HCT116 (cell line): Measurements from ENCODE around the gene SH3BP4.

ENCODE experiments used
- CTCF ChIP-seq, 3 experiments: fragments of 200-600 bp in 1 of 3; sonication (generic) in 1 of 3; IDR thresholded peaks in 2 of 3; conservative IDR thresholded peaks in 1 of 3; 2 replicates each; pipeline ENCODE4 v1.5.1; 2012 to 2017; ENCODE audit warnings: low read depth in 2 of 3, low read length in 2 of 3, antibody characterized with exemption in 1 of 3, borderline replicate concordance in 1 of 3, control low read depth in 1 of 3, mild to moderate bottlenecking in 1 of 3, mixed read lengths in 1 of 3, mixed run types in 1 of 3, moderate library complexity in 1 of 3; ENCODE audit not compliant: insufficient read depth in 1 of 3
- EGR1 ChIP-seq: IDR thresholded peaks from 2 replicates; pipeline ENCODE4 v1.6.1; 2012; ENCODE audit warnings: low read depth
- EZH2 ChIP-seq: fragments of 200-600 bp; sonication (generic); IDR thresholded peaks from 2 replicates; pipeline ENCODE4 v1.6.1; 2017; ENCODE audit warnings: antibody characterized with exemption, mixed run types
- EZH2phosphoT487 ChIP-seq: fragments of 200-600 bp; IDR thresholded peaks from 2 replicates; pipeline ENCODE4 v1.6.1; 2018; ENCODE audit warnings: antibody characterized with exemption, borderline replicate concordance
- POLR2A ChIP-seq: IDR thresholded peaks from 2 replicates; pipeline ENCODE4 v1.7.0; 2011; ENCODE audit warnings: borderline replicate concordance; ENCODE audit not compliant: insufficient read depth, insufficient read length; ENCODE audit errors: extremely low read depth
- POLR2AphosphoS5 ChIP-seq: IDR thresholded peaks from 2 replicates; pipeline ENCODE4 v1.6.1; 2011; ENCODE audit warnings: mild to moderate bottlenecking, low read depth, low read length, moderate library complexity
- REST ChIP-seq: IDR thresholded peaks from 2 replicates; pipeline ENCODE4 v1.6.1; 2012; ENCODE audit warnings: low read depth
- SIN3A ChIP-seq: IDR thresholded peaks from 2 replicates; pipeline ENCODE4 v1.6.1; 2012; ENCODE audit warnings: low read depth
- SRF ChIP-seq: IDR thresholded peaks from 2 replicates; pipeline ENCODE4 v1.6.1; 2012; ENCODE audit warnings: low read depth
- TCF7L2 ChIP-seq: IDR thresholded peaks from 2 replicates; pipeline ENCODE4 v1.7.0; 2011; ENCODE audit warnings: borderline replicate concordance, inconsistent platforms; ENCODE audit not compliant: insufficient read depth, insufficient read length; ENCODE audit errors: extremely low read depth
- ZBTB33 ChIP-seq: IDR thresholded peaks from 2 replicates; pipeline ENCODE4 v1.6.1; 2011; ENCODE audit warnings: mild to moderate bottlenecking, low read length, moderate library complexity; ENCODE audit not compliant: insufficient replicate concordance; ENCODE audit errors: extremely low read depth
- ZFX ChIP-seq: fragments of 450-650 bp; IDR thresholded peaks from 2 replicates; pipeline ENCODE4 v1.6.1; 2017
- ZNF274 ChIP-seq: fragments of 200-500 bp; sonication (Bioruptor generic); IDR thresholded peaks from 2 replicates; pipeline ENCODE4 v1.6.1; 2014; ENCODE audit warnings: mild to moderate bottlenecking, low read depth, low read length, inconsistent platforms

GRCh38 chr2:235011929-235012631 is 60.3 kb downstream of the SH3BP4 start:
- TF ChIP-seq POLR2A (no peak), CTCF (IDR thresholded peaks at IDR 0.05 in 2 of 3, conservative IDR thresholded peaks at IDR 0.05 in 1 of 3; ENCODE audit: borderline replicate concordance in 1 of 3, insufficient read depth in 1 of 3, low read depth in 2 of 3, low read length in 2 of 3) (no peak), ZFX (no peak), ZBTB33 (no peak), EZH2phosphoT487 (no peak), EGR1 (no peak), SIN3A (no peak), EZH2 (no peak), POLR2AphosphoS5 (no peak), REST (no peak), TCF7L2 (no peak), ZNF274 (no peak), SRF (no peak)
